Occipital lobe (tissue), 2 donors: ENCODE data around the gene SRCAP. TPM values are rescaled to one million over a fixed set of nuclear protein-coding genes. Genes with fewer than 3 reads are reported as not detected.

Experiments used
- DNase-seq: peaks from one replicate; lab custom pipeline; 2025; lab: John Stamatoyannopoulos, UW
- total RNA-seq: library from RNA; depleted of rRNA; stranded (reverse); fragments of >200 nt; gene quantifications from one replicate; pipeline ENCODE4 v1.2.3, GENCODE V29; 2014

Gene SRCAP
- total RNA-seq, 1 donor from 2014 or later, result 21.7 TPM

DNA sequence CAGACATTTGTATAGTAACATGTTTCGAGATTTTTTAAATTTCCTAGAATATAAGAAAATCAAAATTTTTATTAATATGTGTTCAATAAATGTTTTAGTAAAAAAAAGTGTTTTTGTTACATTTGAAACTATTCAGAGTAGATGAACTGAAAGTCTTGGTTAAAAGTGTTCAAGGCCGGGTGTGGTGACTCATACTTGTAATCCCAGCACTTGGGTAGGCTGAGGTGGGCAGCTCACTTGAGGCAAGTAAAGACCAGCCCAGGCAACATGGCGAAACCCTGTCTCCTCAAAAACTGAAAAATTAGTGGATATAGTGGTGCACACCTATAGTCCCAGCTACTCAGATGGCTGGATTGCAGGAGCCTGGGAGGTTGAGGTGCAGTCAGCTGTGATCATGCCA, 32.4 kb downstream of the SRCAP start:
- no peak for DNase-seq

DNA sequence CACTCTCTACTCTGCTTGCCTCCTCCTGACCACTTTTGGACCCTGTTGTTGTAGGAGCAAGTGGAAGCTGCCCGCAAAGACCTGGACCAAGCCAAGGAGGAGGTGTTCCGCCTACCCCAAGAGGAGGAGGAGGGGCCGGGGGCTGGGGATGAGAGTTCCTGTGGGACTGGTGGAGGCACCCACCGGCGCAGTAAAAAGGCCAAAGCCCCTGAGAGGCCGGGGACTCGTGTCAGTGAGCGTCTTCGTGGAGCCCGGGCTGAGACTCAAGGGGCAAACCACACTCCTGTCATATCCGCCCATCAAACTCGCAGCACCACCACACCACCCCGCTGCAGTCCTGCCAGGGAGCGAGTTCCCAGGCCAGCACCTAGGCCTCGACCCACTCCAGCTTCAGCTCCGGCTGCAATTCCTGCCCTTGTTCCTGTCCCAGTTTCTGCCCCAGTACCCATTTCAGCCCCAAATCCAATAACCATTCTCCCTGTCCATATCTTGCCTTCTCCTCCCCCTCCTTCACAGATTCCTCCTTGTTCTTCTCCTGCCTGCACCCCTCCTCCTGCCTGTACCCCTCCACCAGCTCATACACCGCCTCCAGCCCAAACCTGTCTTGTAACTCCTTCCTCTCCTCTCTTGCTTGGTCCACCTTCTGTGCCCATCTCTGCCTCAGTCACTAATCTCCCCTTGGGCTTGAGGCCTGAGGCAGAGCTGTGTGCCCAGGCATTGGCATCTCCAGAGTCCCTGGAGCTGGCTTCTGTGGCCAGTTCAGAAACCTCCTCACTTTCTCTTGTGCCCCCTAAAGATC, 38.2 kb downstream of the SRCAP start:
- DNase-seq, result no peak

DNA sequence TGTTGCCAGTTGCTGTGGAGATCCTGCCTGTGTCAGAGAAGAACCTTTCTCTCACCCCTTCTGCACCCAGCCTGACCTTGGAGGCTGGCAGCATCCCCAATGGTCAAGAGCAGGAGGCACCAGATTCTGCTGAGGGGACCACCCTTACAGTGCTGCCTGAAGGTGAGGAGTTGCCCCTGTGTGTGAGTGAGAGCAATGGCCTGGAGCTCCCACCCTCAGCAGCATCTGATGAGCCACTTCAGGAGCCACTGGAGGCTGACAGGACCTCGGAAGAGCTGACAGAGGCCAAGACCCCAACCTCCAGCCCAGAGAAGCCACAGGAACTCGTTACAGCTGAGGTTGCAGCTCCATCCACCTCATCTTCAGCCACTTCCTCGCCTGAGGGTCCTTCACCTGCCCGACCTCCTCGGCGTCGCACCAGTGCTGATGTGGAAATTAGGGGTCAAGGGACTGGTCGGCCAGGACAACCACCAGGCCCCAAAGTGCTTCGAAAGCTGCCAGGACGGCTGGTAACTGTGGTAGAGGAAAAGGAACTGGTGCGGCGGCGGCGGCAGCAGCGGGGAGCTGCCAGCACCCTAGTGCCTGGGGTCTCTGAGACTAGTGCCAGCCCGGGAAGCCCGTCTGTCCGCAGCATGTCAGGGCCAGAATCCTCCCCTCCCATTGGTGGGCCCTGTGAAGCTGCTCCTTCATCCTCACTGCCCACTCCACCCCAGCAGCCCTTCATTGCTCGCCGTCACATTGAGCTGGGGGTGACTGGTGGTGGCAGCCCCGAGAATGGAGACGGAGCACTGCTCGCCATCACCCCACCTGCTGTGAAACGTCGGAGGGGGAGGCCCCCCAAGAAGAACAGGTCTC, 39.0 kb downstream of the SRCAP start:
- no peak for DNase-seq

DNA sequence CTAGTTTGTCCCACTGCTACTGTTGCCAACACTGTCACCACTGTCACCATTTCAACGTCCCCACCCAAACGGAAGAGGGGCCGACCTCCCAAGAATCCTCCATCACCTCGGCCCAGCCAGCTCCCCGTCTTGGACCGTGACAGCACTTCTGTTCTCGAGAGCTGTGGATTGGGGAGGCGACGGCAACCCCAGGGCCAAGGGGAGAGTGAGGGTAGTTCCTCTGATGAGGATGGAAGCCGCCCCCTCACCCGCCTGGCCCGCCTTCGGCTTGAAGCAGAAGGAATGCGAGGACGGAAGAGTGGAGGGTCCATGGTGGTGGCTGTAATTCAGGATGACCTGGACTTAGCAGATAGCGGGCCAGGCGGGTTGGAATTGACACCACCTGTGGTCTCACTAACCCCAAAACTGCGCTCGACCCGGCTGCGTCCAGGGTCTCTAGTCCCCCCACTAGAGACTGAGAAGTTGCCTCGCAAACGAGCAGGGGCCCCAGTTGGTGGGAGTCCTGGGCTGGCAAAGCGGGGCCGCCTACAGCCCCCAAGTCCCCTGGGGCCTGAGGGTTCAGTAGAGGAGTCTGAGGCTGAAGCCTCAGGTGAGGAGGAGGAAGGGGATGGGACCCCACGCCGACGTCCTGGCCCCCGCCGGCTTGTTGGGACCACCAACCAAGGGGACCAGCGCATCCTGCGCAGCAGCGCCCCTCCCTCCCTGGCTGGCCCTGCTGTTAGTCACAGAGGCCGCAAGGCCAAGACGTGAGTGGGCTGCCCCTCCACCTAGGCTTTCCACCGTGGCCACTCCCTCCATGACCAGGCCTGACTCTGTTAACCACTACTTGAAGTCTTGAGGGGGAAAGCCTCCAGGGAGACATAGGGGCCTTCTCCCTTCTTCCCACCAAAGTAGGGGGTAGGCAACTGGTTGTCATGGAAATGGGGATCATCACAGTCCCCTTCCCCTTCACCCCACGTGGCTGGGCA, 40.3 kb downstream of the SRCAP start:
- DNase-seq, result no peak

DNA sequence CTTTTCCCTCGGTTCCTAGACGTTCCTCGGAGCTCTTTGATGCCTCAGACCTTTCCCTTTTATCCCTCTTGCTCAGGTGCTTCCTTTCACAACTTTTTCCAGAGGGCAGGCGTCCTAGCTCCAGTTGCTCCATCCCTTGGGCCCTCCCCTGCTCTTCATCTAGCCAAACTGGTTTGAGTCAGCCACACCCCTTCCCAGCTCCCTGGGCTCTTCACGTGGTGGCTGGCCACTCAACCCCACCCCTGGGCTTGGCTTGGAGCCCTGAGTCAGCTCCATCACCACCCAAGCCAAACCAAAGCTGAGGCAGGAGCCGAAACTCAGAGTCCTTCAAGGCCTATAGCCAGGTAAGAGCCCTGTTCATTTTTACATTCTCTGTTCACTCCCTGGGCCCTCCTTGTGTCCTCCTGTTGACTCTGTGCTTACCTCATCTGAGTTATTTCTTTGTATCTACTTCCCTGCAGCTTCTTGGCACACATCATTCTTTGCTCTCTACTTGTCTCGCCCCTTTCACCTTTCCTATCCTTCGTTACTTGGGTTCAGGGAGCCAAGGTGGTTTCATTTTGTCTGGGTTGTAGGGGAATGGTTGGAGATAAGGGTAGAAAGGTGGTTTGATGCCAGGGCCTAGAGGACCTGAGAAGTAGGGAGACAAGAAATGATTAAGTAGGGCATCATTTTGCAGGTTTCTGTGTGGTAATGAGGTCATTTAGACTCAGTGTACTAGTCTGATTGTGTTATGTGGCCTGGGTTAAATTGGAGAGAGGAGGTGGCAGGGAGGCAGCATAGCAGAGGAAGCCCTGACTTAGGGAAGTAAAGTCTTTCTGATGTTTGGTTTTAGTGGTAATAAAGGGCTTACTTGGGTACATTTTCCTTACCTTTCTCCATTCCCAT, 41.6 kb downstream of the SRCAP start:
- DNase-seq, result no peak

DNA sequence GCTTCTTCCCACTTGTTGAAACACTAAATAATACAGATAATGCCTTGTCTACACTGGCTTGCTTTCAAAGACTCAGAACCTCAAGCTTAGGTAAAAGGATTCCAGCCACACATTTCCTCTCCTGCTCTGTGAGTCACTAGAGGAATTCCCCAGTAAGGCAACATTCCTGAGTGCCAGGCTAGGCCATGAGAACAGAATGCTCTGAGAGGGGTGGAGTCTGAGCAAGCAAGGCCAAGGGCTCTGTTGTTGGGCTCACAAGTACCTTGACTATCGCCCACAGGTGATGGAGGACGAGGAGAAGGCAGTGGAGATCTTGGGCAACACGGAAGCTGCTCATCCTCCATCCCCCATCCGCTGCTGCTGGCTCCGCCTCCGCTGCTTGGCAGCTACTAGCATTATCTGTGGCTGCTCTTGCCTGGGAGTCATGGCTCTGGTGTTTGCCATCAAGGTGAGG, 42.5 kb downstream of the SRCAP start:
- no peak for DNase-seq

DNA sequence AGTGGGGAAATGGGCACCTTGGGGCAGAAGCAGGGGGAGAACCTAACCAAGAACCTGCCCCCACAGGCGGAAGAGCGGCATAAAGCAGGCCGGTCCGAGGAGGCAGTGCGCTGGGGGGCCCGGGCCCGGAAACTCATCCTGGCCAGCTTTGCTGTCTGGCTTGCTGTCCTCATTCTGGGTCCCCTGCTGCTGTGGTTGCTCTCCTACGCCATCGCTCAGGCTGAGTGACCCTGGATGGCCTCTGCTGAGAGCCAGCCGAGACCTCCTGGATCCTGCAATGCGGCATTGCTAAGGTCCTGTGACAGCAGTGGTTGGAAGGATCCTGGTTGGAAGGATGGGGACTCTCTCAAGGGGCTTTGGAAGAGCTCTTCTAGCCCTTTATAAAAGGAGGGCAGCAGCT, 44.7 kb downstream of the SRCAP start:
- DNase-seq, result no peak

DNA sequence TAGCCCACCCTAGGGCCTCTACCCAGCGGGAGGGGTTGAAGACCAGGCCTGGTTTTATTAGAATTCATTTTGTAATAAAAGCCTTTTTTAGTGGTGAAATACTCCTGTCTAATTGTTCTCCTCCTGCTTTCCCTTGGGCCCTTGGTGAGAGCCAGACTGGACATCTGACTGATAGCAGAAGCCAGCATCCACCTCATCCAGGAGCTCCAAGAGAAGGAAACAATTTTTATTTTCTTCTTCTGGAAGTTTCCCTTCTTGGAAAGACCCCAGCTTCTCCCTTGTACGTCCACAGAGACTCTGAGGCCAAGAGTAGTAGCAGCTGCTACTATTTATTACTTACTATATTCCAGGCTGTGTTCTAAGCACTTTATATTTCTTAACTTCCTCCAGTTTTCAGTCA, 45.2 kb downstream of the SRCAP start:
- no peak for DNase-seq

DNA sequence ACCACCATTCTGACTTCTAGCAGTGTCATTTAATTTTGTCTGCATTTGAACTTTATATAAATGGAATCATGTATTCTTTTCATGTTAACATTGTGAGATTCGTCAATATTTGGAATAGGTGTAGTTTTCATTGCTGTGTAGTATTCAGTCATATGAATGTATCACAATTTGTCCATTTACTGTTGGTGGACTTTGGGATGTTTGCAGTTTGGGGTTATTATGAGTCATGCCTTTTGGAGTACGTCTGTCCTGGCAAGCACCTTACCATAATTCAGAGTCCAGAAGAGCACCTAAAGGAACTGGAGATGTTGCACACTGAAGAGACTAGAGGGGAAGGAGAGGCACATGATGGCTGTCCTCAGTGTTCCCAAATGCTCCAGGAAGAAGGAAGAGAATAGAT, 46.1 kb downstream of the SRCAP start:
- no peak for DNase-seq

DNA sequence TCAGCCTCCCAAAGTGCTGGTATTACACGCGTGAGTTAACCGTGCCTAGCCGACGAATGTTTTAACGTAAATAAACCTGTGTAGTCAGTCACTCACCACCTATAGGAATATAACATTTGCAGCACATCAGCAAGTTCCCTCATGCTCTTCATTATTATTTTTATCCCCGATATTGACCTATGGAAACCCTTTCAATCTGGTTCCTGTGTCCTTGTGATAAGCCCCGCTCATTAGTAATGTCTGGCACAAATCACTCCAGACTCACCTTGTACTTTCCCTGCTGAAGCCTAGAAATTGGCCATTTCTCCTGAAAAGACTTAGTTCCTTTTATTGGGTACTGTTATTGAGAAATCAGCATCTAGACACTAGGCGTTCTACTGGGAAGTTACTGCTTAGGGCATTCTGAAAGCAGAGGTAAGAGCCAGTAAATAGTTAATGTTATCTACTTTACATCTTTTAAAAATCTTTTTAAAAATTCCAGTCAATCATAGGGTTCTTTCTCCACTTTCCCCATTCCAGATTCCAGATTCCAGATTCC, 47.7 kb downstream of the SRCAP start:
- DNase-seq, result no peak

DNA sequence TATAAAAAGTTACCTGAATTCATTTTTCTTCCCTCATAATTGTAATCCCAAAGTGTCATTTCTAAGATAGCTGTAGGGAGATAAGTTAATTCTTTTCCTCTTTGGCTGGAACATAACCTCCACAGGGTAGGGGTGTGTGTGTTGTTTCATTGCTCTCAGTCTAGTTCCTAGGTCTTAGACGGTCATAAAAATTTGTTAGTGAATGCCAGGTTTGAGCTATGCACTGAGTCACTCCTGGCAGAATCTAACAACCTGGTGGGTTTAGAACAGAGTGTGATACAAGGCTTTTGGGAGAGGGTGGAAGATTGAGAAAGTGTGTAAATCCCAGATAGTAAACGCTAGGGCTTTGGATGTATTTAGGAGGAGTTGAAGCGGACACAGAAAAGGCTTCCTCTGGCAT, 48.4 kb downstream of the SRCAP start:
- DNase-seq, result no peak

DNA sequence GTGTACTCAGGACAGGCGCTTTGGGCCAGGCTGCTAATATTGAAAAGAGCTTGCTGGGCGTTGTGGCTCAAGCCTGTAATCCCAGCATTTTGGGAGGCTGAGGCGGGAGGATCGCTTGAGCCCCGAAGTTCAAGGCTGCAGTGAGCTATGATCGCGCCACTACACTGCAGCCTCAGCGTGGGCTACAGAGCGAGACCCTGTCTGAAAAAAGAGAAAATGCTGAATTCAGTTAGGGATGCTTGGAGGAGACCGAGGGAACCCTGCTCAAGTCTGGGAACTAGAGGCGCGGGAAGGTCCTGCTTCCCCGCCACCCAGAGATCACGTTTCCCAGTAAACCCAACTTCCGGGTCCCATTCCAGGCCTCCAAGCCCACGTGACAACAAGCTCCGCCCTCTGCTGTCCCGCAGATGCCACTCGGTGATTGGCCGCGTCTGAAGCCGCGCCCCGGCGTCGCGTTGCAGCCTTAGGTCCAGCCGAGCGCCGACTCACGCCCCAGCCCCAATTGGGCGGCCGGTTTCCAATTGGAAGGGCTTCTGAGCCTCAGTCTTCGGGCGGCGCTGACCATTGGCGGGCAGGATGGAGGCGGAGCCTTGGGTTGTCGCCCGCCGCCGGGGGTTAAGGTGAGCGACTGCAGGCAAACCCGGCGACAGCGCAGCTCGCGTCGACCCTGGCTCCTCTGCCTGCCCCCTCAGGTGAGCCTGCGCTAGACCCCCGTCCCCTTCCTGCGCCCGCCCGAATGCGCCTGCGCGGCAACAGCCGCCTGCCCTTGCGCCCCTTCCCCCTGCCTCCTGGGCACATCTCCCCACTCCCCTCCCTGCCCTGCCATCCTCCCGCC, 49.0 kb downstream of the SRCAP start, which contains the start of gene PHKG2:
Gene PHKG2 (plus strand): TSS at position 627 of the 835 bp plus-strand sequence. CDS start 396 bp downstream, outside the sequence.
- DNase-seq, result peak; percentile 99

DNA sequence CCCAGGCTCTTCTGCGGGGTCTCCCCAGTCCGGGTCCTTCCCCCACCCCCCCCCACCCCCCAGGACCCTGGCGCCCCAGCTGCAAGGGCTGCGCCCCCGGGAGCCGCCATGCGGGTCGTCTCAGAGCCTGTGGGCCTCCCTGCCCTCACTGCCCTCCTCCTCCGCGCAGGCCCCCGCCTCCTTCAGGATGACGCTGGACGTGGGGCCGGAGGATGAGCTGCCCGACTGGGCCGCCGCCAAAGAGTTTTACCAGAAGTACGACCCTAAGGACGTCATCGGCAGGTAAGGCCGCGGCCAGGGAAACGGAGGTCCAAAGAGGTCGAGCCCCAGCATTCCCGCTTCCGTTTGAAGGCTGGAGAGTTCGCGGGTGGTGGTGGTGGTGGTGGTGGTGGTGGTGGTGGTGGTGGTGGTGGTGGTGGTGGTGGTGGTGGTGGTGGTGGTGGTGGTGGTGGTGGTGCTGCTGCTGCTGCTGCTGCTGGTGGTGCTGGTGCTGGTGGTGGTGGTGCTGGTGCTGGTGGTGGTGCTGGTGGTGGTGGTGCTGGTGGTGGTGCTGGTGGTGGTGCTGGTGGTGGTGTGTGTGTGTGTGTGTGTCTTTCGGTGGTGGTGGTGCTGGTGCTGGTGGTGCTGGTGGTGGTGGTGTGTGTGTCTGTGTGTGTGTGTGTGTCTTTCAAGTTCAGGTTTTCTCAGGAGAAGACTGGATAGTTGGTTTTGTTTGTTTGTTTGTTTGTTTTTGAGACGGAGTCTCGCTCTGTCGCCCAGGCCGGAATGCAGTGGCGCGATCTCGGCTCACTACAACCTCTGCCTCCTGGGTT, 49.9 kb downstream of the SRCAP start:
- no peak for DNase-seq

DNA sequence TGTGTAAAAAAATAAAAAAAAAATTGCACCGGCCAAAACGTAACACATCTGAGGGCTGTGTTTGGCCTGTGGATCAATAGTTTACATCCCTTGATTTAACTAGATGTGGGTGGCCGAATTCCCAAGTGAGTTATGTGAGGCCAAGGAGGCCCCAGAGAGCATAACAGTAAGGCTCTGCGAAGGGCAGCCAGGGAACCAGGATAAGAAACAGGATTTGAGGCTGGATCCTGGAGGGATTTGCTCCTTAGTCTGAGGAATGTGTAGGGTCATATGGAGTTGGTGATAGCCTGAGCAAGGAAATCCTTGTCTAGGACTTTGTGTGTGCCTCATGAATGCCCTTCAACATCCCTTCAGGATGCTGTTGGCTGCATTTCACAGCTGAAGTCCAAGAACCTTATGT, 51.2 kb downstream of the SRCAP start:
- no peak for DNase-seq

DNA sequence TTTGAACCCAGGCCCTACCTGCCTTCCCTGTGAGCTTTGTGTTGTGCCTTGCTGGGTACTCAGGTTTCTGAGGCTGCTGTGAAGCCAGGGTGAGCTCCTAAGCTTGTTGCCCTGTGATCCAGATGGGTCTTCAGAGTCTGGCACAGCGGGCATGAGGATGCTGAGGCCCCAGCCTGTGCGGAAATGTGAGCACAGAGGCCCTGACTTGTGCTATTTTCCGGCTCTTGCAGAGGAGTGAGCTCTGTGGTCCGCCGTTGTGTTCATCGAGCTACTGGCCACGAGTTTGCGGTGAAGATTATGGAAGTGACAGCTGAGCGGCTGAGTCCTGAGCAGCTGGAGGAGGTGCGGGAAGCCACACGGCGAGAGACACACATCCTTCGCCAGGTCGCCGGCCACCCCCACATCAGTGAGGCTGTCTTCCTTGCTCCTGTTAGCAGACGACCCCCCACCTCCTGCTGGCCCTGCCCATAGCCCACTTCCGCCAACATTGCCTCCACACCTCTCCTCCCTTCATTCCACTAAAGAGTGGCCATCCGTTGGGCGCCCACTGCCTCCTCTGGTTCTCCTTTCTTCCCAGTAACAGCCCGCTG, 52.0 kb downstream of the SRCAP start:
- DNase-seq, result no peak

DNA sequence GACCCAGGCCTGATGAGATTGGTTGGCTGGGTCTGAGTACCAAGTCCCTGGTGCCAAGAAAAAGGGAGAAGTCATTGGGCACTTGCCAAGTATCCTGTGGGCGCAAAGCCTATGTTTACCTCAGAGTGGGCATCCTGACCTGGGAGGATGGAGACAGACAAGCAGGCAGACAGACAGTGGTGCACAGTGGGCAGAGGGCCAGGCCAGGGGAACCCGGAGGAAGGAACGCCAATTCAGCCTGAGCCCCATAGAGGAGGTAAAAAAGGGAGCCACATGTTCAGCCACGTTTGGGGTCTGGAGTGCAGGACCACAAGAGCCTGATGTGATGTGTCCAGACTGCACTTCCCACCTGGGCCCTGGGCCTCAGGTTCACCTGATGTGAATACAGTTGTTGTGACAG, 54.6 kb downstream of the SRCAP start:
- no peak for DNase-seq

DNA sequence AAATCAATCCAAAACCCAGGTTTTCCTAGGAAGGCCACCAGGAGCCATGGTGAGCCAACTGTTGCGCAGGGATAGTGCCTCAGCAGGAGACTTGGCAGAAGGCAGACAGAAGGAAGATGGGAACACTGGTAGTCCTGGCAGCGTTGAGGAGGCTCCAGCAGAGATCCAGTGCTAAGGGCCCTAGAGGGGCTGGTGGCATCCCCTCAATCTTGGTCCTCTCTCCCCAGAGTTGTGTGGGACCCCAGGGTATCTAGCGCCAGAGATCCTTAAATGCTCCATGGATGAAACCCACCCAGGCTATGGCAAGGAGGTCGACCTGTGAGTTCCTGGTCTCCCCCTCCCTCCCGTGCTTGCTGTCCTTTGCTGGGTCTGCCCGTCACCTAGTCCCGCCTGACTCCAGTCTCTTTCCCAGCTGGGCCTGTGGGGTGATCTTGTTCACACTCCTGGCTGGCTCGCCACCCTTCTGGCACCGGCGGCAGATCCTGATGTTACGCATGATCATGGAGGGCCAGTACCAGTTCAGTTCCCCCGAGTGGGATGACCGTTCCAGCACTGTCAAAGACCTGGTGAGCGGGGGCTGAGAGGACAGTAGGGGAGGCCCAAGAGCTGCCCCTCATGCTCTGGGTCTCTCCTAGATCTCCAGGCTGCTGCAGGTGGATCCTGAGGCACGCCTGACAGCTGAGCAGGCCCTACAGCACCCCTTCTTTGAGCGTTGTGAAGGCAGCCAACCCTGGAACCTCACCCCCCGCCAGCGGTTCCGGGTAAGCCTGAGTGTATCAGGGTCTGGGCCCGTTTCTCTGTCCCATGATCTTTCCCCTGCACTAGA, 57.2 kb downstream of the SRCAP start:
- no peak for DNase-seq
